Esophagus muscularis mucosa (tissue), 3 donors: Measurements from ENCODE around the gene FOXQ1.

ENCODE experiments used
- POLR2A ChIP-seq: fragments of 450-650 bp; IDR thresholded peaks from one replicate; pipeline ENCODE4 v1.6.1; 2017; ENCODE audit warnings: antibody characterized with exemption, moderate library complexity, mild to moderate bottlenecking, low read depth
- TF ChIP-seq, protein P1 (sequence below), 3 experiments: fragments of 200-600 bp in 2 of 3; fragments of 450-650 bp in 1 of 3; sonication (generic) in 2 of 3; IDR thresholded peaks; one replicate each; pipeline ENCODE4 v1.5.1; 2017 to 2019; ENCODE audit warnings: antibody characterized with exemption in 3 of 3, mild to moderate bottlenecking in 2 of 3, moderate library complexity in 1 of 3

GRCh38 chr6:1267790-1268762, 43.8 kb upstream of the FOXQ1 start:
- TF ChIP-seq, protein P1, sequence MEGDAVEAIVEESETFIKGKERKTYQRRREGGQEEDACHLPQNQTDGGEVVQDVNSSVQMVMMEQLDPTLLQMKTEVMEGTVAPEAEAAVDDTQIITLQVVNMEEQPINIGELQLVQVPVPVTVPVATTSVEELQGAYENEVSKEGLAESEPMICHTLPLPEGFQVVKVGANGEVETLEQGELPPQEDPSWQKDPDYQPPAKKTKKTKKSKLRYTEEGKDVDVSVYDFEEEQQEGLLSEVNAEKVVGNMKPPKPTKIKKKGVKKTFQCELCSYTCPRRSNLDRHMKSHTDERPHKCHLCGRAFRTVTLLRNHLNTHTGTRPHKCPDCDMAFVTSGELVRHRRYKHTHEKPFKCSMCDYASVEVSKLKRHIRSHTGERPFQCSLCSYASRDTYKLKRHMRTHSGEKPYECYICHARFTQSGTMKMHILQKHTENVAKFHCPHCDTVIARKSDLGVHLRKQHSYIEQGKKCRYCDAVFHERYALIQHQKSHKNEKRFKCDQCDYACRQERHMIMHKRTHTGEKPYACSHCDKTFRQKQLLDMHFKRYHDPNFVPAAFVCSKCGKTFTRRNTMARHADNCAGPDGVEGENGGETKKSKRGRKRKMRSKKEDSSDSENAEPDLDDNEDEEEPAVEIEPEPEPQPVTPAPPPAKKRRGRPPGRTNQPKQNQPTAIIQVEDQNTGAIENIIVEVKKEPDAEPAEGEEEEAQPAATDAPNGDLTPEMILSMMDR (IDR thresholded peaks at IDR 0.05) = no peak
- TF ChIP-seq POLR2A = no peak
